Measurements from ENCODE around the gene GPATCH2. TPM values are rescaled to one million over a fixed set of nuclear protein-coding genes. Genes with fewer than 3 reads are reported as not detected.

The GPATCH2 gene
- total RNA-seq, 1 experiment from 2014 or later, result 34.5 TPM

GRCh38 chr1:217650674-217651073 is 19.8 kb upstream of the GPATCH2 start:
- no peak for DNase-seq (ENCODE audit: unreplicated experiment)
- no peaks in the 10 kb centered on the region for H3K27me3 Mint-ChIP-seq (ENCODE audit: insufficient read depth, unreplicated experiment)
- no peaks in the 10 kb centered on the region for H3K4me1 Mint-ChIP-seq (ENCODE audit: insufficient read depth, unreplicated experiment)
- H3K4me3 Mint-ChIP-seq (ENCODE audit: unreplicated experiment), result no peak overlapping the region
- CTCF ChIA-PET, result interaction anchor here (0.7 kb wide), 1 partner anchor 48 kb away, joined by 3 read pairs; no protein-coding TSS in a partner anchor
- H3K27ac Mint-ChIP-seq (ENCODE audit: low read depth, unreplicated experiment), result no peak overlapping the region
- intact Hi-C loops (cut with micrococcal nuclease), result no loop called here
- POLR2A ChIA-PET, result interaction anchor here (1.0 kb wide), 1 partner anchor 20 kb away, joined by 3 read pairs; the partner anchor contains the start of genes GPATCH2 and SPATA17
- no TSS peak for BruUV-seq (replicated peaks)
- no peak for TF ChIP-seq CTCF (IDR thresholded peaks at IDR 0.05; ENCODE audit: unreplicated experiment)
- no peaks in the 10 kb centered on the region for H3K36me3 Mint-ChIP-seq (ENCODE audit: insufficient read depth, unreplicated experiment)
- H3K9me3 Mint-ChIP-seq (ENCODE audit: unreplicated experiment), result no peaks in the 10 kb centered on the region

GRCh38 chr1:217647791-217648190 is 16.9 kb upstream of the GPATCH2 start:
- Mint-ChIP-seq H3K9me3 (ENCODE audit: unreplicated experiment) (no peaks in the 10 kb centered on the region), H3K27ac (ENCODE audit: low read depth, unreplicated experiment) (no peak overlapping the region), H3K36me3 (ENCODE audit: insufficient read depth, unreplicated experiment) (no peaks in the 10 kb centered on the region), H3K4me1 (ENCODE audit: insufficient read depth, unreplicated experiment) (no peaks in the 10 kb centered on the region), H3K27me3 (ENCODE audit: insufficient read depth, unreplicated experiment) (no peaks in the 10 kb centered on the region), H3K4me3 (ENCODE audit: unreplicated experiment) (no peak overlapping the region)
- no peak for TF ChIP-seq CTCF (IDR thresholded peaks at IDR 0.05; ENCODE audit: unreplicated experiment)
- peak; percentile 74 for DNase-seq (ENCODE audit: unreplicated experiment)
- no TSS peak for BruUV-seq (replicated peaks)
- intact Hi-C loops (cut with micrococcal nuclease), result no loop called here
- ChIA-PET POLR2A (interaction anchor here (0.7 to 1.7 kb wide), 3 partner anchors 17 to 78 kb away, joined by 3 to 7 read pairs (median 4); partner anchors contain the start of genes GPATCH2 and SPATA17), CTCF (interaction anchor here (0.6 kb wide), 1 partner anchor 745 kb away, joined by 3 read pairs; no protein-coding TSS in a partner anchor)

GRCh38 chr1:217642455-217642854 is 11.6 kb upstream of the GPATCH2 start:
- no peak for TF ChIP-seq CTCF (IDR thresholded peaks at IDR 0.05; ENCODE audit: unreplicated experiment)
- Mint-ChIP-seq H3K36me3 (ENCODE audit: insufficient read depth, unreplicated experiment) (no peaks in the 10 kb centered on the region), H3K27ac (ENCODE audit: low read depth, unreplicated experiment) (no peak overlapping the region), H3K9me3 (ENCODE audit: unreplicated experiment) (no peaks in the 10 kb centered on the region), H3K4me3 (ENCODE audit: unreplicated experiment) (no peak overlapping the region), H3K27me3 (ENCODE audit: insufficient read depth, unreplicated experiment) (no peaks in the 10 kb centered on the region), H3K4me1 (ENCODE audit: insufficient read depth, unreplicated experiment) (no peaks in the 10 kb centered on the region)
- BruUV-seq (replicated peaks), result no TSS peak
- DNase-seq (ENCODE audit: unreplicated experiment), result no peak
- intact Hi-C loops (cut with micrococcal nuclease), result no loop called here
- POLR2A ChIA-PET, result no interaction called here
- CTCF ChIA-PET, result no interaction called here

- Mint-ChIP-seq H3K27me3 (ENCODE audit: insufficient read depth, unreplicated experiment) (no peaks in the 10 kb centered on the region), H3K9me3 (ENCODE audit: unreplicated experiment) (no peaks in the 10 kb centered on the region), H3K4me3 (ENCODE audit: unreplicated experiment) (no peak overlapping the region), H3K4me1 (ENCODE audit: insufficient read depth, unreplicated experiment) (peaks cover 30% of the 10 kb centered on the region), H3K27ac (ENCODE audit: low read depth, unreplicated experiment) (no peak overlapping the region), H3K36me3 (ENCODE audit: insufficient read depth, unreplicated experiment) (no peaks in the 10 kb centered on the region)
- no TSS peak for BruUV-seq (replicated peaks)
- CTCF ChIA-PET, result interaction anchor here (0.6 to 1.3 kb wide), 4 partner anchors 14 to 505 kb away, joined by 3 to 5 read pairs (median 4); no protein-coding TSS in a partner anchor
- intact Hi-C loops (cut with micrococcal nuclease), result no loop called here
- POLR2A ChIA-PET, result interaction anchor here (0.6 to 1.9 kb wide), 7 partner anchors 8 to 745 kb away, joined by 3 to 11 read pairs (median 4); no protein-coding TSS in a partner anchor
- DNase-seq (ENCODE audit: unreplicated experiment), result no peak
- no peak for TF ChIP-seq CTCF (IDR thresholded peaks at IDR 0.05; ENCODE audit: unreplicated experiment)
Measured at GRCh38 chr1:217627431-217627830, 3.5 kb downstream of the GPATCH2 start.
